ENCODE measurements around the gene DPP10. TPM values are rescaled to one million over a fixed set of nuclear protein-coding genes. Genes with fewer than 3 reads are reported as not detected.
"Not testable (repeated sequence)": the region's sequence is repeated elsewhere in the genome, so short reads cannot be mapped to it uniquely, and the experiment has no call there.

The DPP10 gene
- polyA plus RNA-seq, 1 donor, result 17.1 TPM

GRCh38 chr2:114960389-114960788, 517.9 kb downstream of the DPP10 start:
- no peak for DNase-seq

DNA sequence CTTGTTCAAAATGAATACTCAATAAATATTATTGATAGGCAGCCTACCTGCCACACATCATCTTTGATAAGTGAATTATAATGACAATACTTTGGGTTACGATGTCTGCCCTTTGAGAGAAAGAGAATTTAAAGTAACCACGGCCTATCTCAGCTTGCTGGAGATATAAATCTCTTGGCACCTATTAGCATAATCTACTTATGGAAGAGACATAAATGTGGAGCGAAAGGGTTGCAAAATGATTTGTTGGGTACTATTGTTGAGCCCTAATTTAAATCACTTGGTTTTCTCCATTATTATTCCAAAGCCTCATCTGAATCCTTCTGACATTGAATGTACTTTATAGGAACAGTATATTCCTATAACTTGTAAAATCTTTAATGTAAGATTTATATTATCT, 520.1 kb downstream of the DPP10 start:
- DNase-seq, result no peak

GRCh38 chr2:114968748-114969400, 526.4 kb downstream of the DPP10 start:
- DNase-seq, result no peak

DNA sequence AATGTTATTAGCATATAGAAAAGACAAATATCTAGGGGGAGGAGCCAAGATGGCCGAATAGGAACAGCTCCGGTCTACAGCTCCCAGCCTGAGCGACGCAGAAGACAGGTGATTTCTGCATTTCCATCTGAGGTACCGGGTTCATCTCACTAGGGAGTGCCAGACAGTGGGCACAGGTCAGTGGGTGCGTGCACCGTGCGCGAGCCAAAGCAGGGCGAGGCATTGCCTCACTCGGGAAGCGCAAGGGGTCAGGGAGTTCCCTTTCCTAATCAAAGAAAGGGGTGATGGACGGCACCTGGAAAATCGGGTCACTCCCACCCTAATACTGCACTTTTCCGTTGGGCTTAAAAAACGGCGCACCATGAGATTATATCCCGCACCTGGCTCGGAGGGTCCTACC, 561.9 kb downstream of the DPP10 start:
- not testable (repeated sequence) for DNase-seq

GRCh38 chr2:115011721-115012120, 569.3 kb downstream of the DPP10 start:
- DNase-seq, result no peak

DNA sequence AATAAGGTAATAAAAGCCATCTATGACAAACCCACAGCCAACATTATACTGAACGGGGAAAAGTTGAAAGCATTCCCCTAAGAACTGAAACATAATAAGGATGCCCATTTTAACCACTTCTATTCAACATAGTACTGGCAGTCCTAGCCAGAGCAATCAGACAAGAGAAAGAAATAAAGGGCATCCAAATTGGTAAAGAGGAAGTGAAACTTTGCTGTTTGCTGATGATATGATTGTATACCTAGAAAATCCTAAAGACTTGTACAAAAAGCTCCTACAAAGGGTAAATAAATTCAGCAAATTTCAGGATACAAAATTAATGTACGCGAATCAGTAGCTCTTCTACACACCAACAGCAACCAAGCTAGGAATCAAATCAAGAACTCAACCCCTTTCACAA, 579.6 kb downstream of the DPP10 start:
- DNase-seq, result not testable (repeated sequence)

GRCh38 chr2:115034801-115035200, 592.4 kb downstream of the DPP10 start:
- no peak for DNase-seq

GRCh38 chr2:115036818-115037217, 594.4 kb downstream of the DPP10 start:
- DNase-seq, result no peak

GRCh38 chr2:115057473-115057872, 615.0 kb downstream of the DPP10 start:
- no peak for DNase-seq

GRCh38 chr2:115070002-115070401, 627.6 kb downstream of the DPP10 start:
- no peak for DNase-seq

DNA sequence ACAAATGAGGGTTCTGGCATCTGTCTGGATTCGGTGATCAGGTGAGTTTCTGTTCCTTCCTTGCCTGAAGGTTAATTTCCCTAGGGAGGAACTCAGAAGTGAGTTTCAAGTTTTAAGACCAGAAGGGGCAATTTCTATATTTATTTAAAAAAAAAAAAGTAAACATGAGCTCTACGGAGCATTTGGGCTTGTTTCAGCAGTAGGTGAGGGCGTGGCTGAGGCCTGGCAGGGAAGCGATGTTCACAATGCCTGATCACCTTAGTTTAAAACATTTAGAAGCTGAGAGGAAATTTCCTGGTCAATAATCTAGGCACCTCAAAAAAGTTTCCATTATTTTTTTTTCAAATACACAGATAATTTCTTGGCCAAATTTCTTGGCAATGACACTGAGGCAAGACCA, 629.1 kb downstream of the DPP10 start:
- no peak for DNase-seq

GRCh38 chr2:115075800-115076199, 633.4 kb downstream of the DPP10 start:
- DNase-seq, result no peak

GRCh38 chr2:115077626-115078025, 635.2 kb downstream of the DPP10 start:
- DNase-seq, result no peak

DNA sequence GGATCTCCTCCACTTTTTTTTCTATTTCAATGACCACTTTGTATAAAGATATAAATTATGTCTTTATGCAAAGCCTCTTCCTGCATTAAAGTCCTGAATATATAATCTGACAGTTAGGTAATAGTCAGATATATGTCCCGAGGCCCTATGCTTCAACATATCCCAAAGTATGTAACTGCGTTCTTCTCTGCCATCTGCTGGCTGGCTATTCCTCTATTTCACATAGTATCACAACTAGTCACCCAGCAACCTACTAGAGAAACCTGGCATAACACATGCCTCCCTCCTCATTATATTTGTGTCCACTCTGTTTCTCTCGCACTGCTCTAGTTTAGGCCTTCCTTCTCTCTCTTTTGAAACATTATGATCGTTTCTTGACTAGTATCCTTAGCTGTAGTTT, 640.8 kb downstream of the DPP10 start:
- no peak for DNase-seq

- DNase-seq, result no peak
These were observed 641.3 kb downstream of the DPP10 start for GRCh38 chr2:115083711-115084110.

DNA sequence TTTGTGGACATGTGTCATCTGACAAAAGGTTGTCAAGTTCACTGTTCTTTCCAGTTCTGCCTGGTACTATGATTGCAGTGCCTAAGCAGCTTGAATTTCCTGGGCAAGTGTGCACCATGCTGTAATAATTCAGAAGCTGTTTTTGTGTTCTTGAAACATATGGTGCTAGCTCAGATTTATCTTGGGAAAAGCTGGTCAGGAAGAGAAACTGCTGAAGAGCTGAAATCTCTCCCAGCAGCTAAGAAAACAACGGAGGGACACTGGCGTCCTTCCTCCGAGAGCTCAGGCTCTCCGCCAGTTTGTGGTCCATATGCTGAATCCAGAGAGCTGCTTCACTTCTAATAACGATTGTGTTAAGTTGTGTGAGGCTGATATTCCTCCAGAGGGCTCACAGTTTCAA, 642.0 kb downstream of the DPP10 start:
- no peak for DNase-seq

DNA sequence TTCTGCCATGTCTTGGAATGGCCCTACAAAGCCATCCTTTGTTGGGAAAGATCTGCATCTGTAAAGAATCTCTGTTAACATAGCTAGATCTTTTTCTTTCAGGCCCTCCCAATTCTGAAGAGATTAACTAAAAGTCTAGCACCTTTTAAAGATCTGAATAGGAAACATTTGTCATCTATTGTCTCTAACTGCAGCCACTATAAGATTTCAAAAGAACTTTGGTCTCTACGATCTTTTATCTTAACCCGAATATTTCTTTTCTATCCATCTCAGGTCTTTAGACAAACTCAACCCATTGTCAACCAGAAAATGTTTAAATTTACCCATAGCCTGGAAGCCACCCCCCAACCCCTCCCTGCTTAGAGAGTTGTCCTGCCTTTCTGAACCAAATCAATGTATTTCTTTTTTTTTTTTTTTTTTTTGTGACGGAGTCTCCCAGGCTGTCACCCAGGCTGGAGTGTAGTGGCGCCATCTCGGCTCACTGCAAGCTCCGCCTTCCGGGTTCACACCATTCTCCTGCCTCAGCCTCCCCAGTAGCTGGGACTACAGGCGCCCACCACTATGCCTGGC, 643.7 kb downstream of the DPP10 start:
- not testable (repeated sequence) for DNase-seq

DNA sequence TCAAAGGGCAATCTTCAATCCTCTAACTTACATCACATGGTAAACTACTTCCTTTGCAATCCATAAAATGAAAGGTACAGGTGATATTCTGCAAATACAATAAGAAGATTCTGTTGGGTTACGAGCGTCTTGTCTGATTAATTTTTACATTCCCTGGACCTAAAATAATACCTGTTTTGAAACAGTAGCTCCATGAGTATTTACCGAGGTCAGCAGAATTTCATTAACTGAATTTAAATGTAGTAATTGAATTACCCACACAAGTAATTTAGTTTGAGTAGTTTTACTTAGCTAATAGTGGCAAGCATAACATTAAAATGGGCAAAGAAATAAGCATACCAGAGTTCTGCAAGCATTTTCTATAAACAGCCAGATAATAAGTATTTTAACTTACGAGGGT, 652.0 kb downstream of the DPP10 start:
- no peak for DNase-seq

DNA sequence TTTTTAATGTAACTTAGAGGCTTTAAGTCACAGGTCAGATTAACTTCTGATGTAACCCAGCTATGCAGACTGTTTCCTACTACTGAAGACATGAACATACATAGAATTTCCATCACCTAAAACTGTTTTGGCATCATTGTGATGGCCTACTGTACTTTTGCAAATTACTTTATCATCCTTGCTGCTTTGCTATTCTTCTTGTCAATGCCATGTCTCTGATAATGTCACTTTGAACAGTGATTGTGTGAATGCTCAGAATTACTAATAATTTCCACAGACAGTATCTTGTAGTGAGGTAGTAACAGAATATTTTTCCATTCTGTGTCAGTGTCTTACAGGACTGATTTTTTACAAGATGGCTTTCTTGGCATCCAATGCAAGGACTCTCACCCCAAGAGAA, 663.5 kb downstream of the DPP10 start:
- no peak for DNase-seq

- no peak for DNase-seq
These were observed 672.7 kb downstream of the DPP10 start for GRCh38 chr2:115115135-115115534.

- DNase-seq, result no peak
These were observed 675.9 kb downstream of the DPP10 start for GRCh38 chr2:115118306-115118705.

- DNase-seq, result no peak
These were observed 676.6 kb downstream of the DPP10 start for GRCh38 chr2:115119086-115119485.

DNA sequence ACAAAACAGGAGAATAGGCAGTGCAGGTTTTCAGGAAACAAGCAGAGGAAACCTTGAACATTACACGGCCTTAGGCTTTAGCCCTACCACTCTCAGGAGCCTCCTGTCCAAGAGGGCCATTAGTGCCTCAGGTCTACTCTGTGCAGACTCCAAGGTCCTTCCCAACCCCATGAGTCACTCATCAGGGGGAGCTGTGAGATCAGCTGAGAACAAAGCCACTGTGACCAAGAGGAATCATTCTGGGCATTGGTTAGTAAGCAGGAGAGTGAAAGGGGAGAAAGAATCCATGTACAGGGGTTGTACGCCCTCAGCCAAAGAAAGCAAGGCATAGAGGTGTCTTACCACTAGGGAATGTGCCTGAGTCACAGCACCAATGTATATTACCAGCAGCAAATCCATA, 680.3 kb downstream of the DPP10 start:
- no peak for DNase-seq

DNA sequence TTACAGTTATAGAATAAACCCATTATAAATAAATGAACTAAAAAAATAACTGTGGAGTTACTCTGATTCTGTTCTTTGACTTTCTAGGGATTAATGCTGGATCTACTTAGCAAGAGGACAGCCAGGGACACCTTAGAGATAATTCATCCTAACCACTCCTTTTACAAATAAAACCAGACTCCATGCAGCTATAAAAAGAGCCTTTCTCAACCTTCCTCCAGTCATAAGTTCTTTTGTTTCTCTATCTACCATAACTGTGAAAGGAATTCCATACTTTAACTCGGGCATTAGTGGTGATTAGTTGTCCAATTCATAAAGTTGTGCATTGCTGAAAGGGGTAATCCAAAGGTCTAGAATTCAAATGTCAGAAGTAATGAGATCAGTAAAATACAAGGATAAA, 682.4 kb downstream of the DPP10 start:
- DNase-seq, result no peak
